Endothelial cell of umbilical vein (primary cell): ENCODE results near the gene TMEM131.

Experiments
- EZH2 ChIP-seq: IDR thresholded peaks from 2 replicates; pipeline ENCODE4 v1.6.1; 2012; ENCODE audit warnings: borderline replicate concordance, low read depth, mild to moderate bottlenecking, moderate library complexity, low read length, inconsistent platforms; ENCODE audit not compliant: severe bottlenecking
- FOS ChIP-seq: IDR thresholded peaks from 2 replicates; pipeline ENCODE4 v1.6.1; 2011; ENCODE audit warnings: mild to moderate bottlenecking, low read length, moderate library complexity, borderline replicate concordance; ENCODE audit not compliant: insufficient read depth
- MYC ChIP-seq: IDR thresholded peaks from one replicate; pipeline ENCODE4 v1.6.1; 2011; ENCODE audit warnings: mild to moderate bottlenecking, low read depth, low read length
- POLR2A ChIP-seq: IDR thresholded peaks from 2 replicates; pipeline ENCODE4 v1.6.1; 2012; ENCODE audit warnings: low read depth, mild to moderate bottlenecking, control low read depth, low read length
- POLR2AphosphoS5 ChIP-seq: IDR thresholded peaks from 2 replicates; pipeline ENCODE4 v1.6.1; 2012; ENCODE audit warnings: low read depth, mild to moderate bottlenecking, control low read depth, low read length, moderate library complexity; ENCODE audit not compliant: insufficient read depth
- TF ChIP-seq, protein P1 (sequence below), 2 donors: IDR thresholded peaks; 1 replicate in 1 of 2; 2 replicates in 1 of 2; pipeline ENCODE4 v1.5.1; 2011; ENCODE audit warnings: low read length in 2 of 2, mild to moderate bottlenecking in 2 of 2, moderate library complexity in 2 of 2, control low read depth in 1 of 2, inconsistent platforms in 1 of 2, low read depth in 1 of 2; ENCODE audit not compliant: insufficient read depth in 1 of 2; ENCODE audit errors: extremely low read depth in 1 of 2
- TF ChIP-seq, protein P2 (sequence below): IDR thresholded peaks from 2 replicates; pipeline ENCODE4 v1.6.1; 2011; ENCODE audit not compliant: insufficient read depth, insufficient read length

DNA sequence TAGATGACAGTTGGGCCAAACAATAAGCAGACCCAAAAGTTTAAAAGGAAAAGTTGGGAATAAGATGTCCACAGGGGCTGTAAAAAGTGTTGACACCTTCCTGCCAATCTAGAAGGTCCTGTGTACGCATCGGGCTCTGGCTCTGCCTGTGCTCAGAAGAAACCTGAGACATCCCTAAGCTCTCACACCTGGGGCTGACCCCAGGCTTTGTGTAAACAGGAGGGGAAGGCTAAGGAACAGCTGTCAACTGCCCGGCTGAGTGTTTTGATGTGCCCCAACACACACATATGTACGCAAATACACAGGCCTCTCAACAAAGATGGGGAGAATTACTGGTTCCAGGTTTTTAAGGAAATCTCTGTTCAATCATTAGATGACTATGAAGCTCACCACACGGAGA, 59.5 kb downstream of the TMEM131 start:
- TF ChIP-seq, protein P1, sequence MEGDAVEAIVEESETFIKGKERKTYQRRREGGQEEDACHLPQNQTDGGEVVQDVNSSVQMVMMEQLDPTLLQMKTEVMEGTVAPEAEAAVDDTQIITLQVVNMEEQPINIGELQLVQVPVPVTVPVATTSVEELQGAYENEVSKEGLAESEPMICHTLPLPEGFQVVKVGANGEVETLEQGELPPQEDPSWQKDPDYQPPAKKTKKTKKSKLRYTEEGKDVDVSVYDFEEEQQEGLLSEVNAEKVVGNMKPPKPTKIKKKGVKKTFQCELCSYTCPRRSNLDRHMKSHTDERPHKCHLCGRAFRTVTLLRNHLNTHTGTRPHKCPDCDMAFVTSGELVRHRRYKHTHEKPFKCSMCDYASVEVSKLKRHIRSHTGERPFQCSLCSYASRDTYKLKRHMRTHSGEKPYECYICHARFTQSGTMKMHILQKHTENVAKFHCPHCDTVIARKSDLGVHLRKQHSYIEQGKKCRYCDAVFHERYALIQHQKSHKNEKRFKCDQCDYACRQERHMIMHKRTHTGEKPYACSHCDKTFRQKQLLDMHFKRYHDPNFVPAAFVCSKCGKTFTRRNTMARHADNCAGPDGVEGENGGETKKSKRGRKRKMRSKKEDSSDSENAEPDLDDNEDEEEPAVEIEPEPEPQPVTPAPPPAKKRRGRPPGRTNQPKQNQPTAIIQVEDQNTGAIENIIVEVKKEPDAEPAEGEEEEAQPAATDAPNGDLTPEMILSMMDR (IDR thresholded peaks at IDR 0.05; ENCODE audit: extremely low read depth in 1 of 2, insufficient read depth in 1 of 2, low read depth in 1 of 2, low read length in 2 of 2) = no peak
- TF ChIP-seq POLR2A (no peak), EZH2 (no peak), POLR2AphosphoS5 (no peak), FOS (no peak), MYC (no peak)
- TF ChIP-seq, protein P2, sequence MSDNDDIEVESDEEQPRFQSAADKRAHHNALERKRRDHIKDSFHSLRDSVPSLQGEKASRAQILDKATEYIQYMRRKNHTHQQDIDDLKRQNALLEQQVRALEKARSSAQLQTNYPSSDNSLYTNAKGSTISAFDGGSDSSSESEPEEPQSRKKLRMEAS = no peak
